Measurements from ENCODE around the gene RAB30. TPM values are rescaled to one million over a fixed set of nuclear protein-coding genes. Genes with fewer than 3 reads are reported as not detected.

Gene RAB30
- total and polyA plus RNA-seq, 9 of the 15 experiments (the other 6 are each of a cell fraction or from before 2014, with no cell fraction given): 0.29 to 1.3 (median 1.0) TPM

GRCh38 chr11:83064011-83064410 lies 7.7 kb downstream of the RAB30 start:
- no peak for DNase-seq (ENCODE audit: extremely low read depth in 1 of 4, low spot score in 3 of 4)
- Histone ChIP-seq H3K27me3 (ENCODE audit: control insufficient read depth in 2 of 2, insufficient read depth in 2 of 2, low read length in 2 of 2) (peaks cover 0 to under 1% of the 10 kb centered on the region in 2 experiments; a peak in 1 of 5 replicates), H3K9me1 (ENCODE audit: control insufficient read depth, insufficient read depth, low read length) (no peaks in the 10 kb centered on the region), H3K9ac (ENCODE audit: insufficient read depth in 1 of 2, low read depth in 2 of 2, low read length in 2 of 2) (no peak overlapping the region), H3K36me3 (ENCODE audit: control insufficient read depth, insufficient read depth, low read length) (no peaks in the 10 kb centered on the region), H3K4me2 (ENCODE audit: insufficient read depth, low read length) (no peak overlapping the region), H3K79me2 (ENCODE audit: control insufficient read depth, insufficient read depth, low read length) (no peaks in the 10 kb centered on the region), H3K27ac (ENCODE audit: extremely low read depth, low read depth, low read length) (no peak overlapping the region), H3K9me3 (replicated peaks; ENCODE audit: control insufficient read depth, insufficient read depth, low read depth, low read length) (no peaks in the 10 kb centered on the region), H2AFZ (ENCODE audit: low read depth, low read length) (no peak overlapping the region), H4K20me1 (replicated peaks; ENCODE audit: control insufficient read depth, insufficient read depth, low read length) (peaks cover 3% of the 10 kb centered on the region; the same call in 1 of the 2 replicates), H3K4me3 (no peak overlapping the region), H3K4me1 (replicated peaks in 1 of 2; ENCODE audit: control insufficient read depth in 2 of 2, insufficient read depth in 2 of 2, low read length in 2 of 2) (no peaks in the 10 kb centered on the region)
- intact Hi-C loops (cut with micrococcal nuclease): no loop called here
- ChIA-PET POLR2A (no interaction called here), CTCF (ENCODE audit: low intra/inter-chr PET ratio) (no interaction called here)
- ATAC-seq: no peak
- in situ Hi-C loops (cut with MboI): no loop called here
- BruUV-seq (replicated peaks): no TSS peak
- WGBS (ENCODE audit: insufficient coverage, low coverage, missing lambda C conversion rate): 69% methylated on average over 3 of the region's 3 CpGs
- no peak for FAIRE-seq
- no peak for TF ChIP-seq CTBP1 (IDR thresholded peaks at IDR 0.05; ENCODE audit: borderline replicate concordance)
- TF ChIP-seq HNRNPLL (IDR thresholded peaks at IDR 0.05; ENCODE audit: low read depth, low read length, poor library complexity, severe bottlenecking): no peak
- no peak for TF ChIP-seq HIVEP1 (CRISPR knock-in tag; IDR thresholded peaks at IDR 0.05)
- TF ChIP-seq FOXK2 (conservative IDR thresholded peaks at IDR 0.05 in 1 of 2, IDR thresholded peaks at IDR 0.05 in 1 of 2; ENCODE audit: low read depth in 2 of 2): no peak
- no peak for TF ChIP-seq GTF2B (IDR thresholded peaks at IDR 0.05; ENCODE audit: extremely low read depth, insufficient read length)
- TF ChIP-seq ZFPM2 (CRISPR knock-in tag; IDR thresholded peaks at IDR 0.05): no peak
- TF ChIP-seq MXD1 (CRISPR knock-in tag; IDR thresholded peaks at IDR 0.05; ENCODE audit: borderline replicate concordance, poor library complexity, severe bottlenecking): no peak
- no peak for TF ChIP-seq GTF2A2 (tag; IDR thresholded peaks at IDR 0.05)
- no peak for TF ChIP-seq ZNF445 (CRISPR knock-in tag; IDR thresholded peaks at IDR 0.05; ENCODE audit: low read depth)
- TF ChIP-seq MYNN (IDR thresholded peaks at IDR 0.05): no peak
- TF ChIP-seq MYNN (CRISPR knock-in tag; IDR thresholded peaks at IDR 0.05): no peak
- no peak for TF ChIP-seq RBM15 (IDR thresholded peaks at IDR 0.05; ENCODE audit: insufficient read depth, low read length)
- TF ChIP-seq POU5F1 (IDR thresholded peaks at IDR 0.05; ENCODE audit: borderline replicate concordance, low read depth, low read length, partially characterized antibody): no peak
